B cell (primary cell): Measurements from ENCODE around the gene SEC24B. TPM values are rescaled to one million over a fixed set of nuclear protein-coding genes. Genes with fewer than 3 reads are reported as not detected.

Experiments used
- ATAC-seq: fragments of 200-7000 bp; cut with Tn5 transposase; one replicate; pipeline ENCODE4 v1.10.0; 2021; ENCODE audit warnings: low read depth, mild to moderate bottlenecking, moderate number of reproducible peaks, moderate library complexity
- CTCF ChIA-PET: fragments of 350-600 bp; sonication (Branson Sonifier 250); formaldehyde crosslinking; loops from one replicate; lab custom pipeline; 2021; ENCODE audit warnings: antibody characterized with exemption, inconsistent platforms; lab: Charles Lee
- POLR2A ChIA-PET: fragments of 350-600 bp; sonication (Branson Sonifier 250); formaldehyde crosslinking; loops from one replicate; lab custom pipeline; 2021; ENCODE audit warnings: antibody characterized with exemption; lab: Charles Lee
- DNase-seq: peaks from one replicate; pipeline ENCODE4 v3.0.0; 2013
- H2AFZ ChIP-seq: 2 replicates; pipeline ENCODE4 v1.6.1; 2012; ENCODE audit warnings: mild to moderate bottlenecking, low read depth, low read length; ENCODE audit not compliant: insufficient read depth, poor library complexity, severe bottlenecking
- H3K27ac ChIP-seq, 2 donors: 1 replicate in 1 of 2; 2 replicates in 1 of 2; pipeline ENCODE4 v1.5.1; 2012 to 2013; ENCODE audit warnings: low read length in 2 of 2, mild to moderate bottlenecking in 2 of 2, moderate library complexity in 1 of 2
- H3K27me3 ChIP-seq, 4 experiments: fragments of 200-600 bp in 1 of 4; sonication (generic) in 1 of 4; replicated peaks in 1 of 4; 1 replicate in 2 of 4; 2 replicates in 2 of 4; pipeline versions ENCODE4 v1.6.1 to v1.7.0; 2013 to 2016; ENCODE audit warnings: low read length in 3 of 4, mild to moderate bottlenecking in 2 of 4, mixed read lengths in 1 of 4, moderate library complexity in 1 of 4; ENCODE audit not compliant: insufficient read depth in 4 of 4, control insufficient read depth in 3 of 4; ENCODE audit errors: control extremely low read depth in 1 of 4
- H3K36me3 ChIP-seq, 2 experiments: replicated peaks in 1 of 2; 1 replicate in 1 of 2; 2 replicates in 1 of 2; pipeline versions ENCODE4 v1.6.1 to v1.7.1; 2013; ENCODE audit warnings: low read length in 1 of 2; ENCODE audit not compliant: insufficient read depth in 2 of 2, control insufficient read depth in 1 of 2; ENCODE audit errors: control extremely low read depth in 1 of 2, extremely low read depth in 1 of 2
- H3K4me1 ChIP-seq, 2 donors: fragments of 200-600 bp in 1 of 2; sonication (generic) in 1 of 2; 1 replicate in 1 of 2; 2 replicates in 1 of 2; pipeline versions ENCODE4 v1.5.1 to v1.6.1; 2013 to 2017; ENCODE audit warnings: low read length in 2 of 2; ENCODE audit not compliant: control insufficient read depth in 2 of 2, insufficient read depth in 2 of 2
- H3K4me2 ChIP-seq: replicated peaks from 2 replicates; pipeline ENCODE3; 2012; ENCODE audit warnings: mild to moderate bottlenecking, low read depth, low read length; ENCODE audit not compliant: poor library complexity, severe bottlenecking
- H3K4me3 ChIP-seq, 5 experiments: fragments of 200-600 bp in 1 of 5; sonication (generic) in 1 of 5; 1 replicate in 3 of 5; 2 replicates in 2 of 5; pipeline versions ENCODE4 v1.5.1 to v1.7.0; 2011 to 2016; ENCODE audit warnings: low read length in 4 of 5, mild to moderate bottlenecking in 4 of 5, low read depth in 2 of 5, control low read depth in 1 of 5, moderate library complexity in 1 of 5; ENCODE audit not compliant: insufficient read depth in 1 of 5; ENCODE audit errors: control extremely low read depth in 1 of 5, extremely low read depth in 1 of 5
- H3K79me2 ChIP-seq: fragments of 200-600 bp; sonication (generic); one replicate; pipeline ENCODE4 v1.6.0; 2016; ENCODE audit warnings: low read length; ENCODE audit not compliant: control insufficient read depth, insufficient read depth
- H3K9ac ChIP-seq: fragments of 200-600 bp; sonication (generic); 2 replicates; pipeline ENCODE4 v1.6.1; 2017; ENCODE audit warnings: mild to moderate bottlenecking, low read length, moderate library complexity
- H3K9me3 ChIP-seq, 3 donors: one replicate each; pipeline versions ENCODE4 v1.6.1 to v1.7.1; 2013; ENCODE audit warnings: low read length in 2 of 3; ENCODE audit not compliant: control insufficient read depth in 2 of 3, insufficient read depth in 1 of 3; ENCODE audit errors: control extremely low read depth in 1 of 3
- H4K20me1 ChIP-seq: 2 replicates; pipeline ENCODE4 v1.6.0; 2012; ENCODE audit warnings: mild to moderate bottlenecking, low read length; ENCODE audit not compliant: insufficient read depth, control insufficient read depth, poor library complexity, severe bottlenecking
- H3K27ac Mint-ChIP-seq: one replicate; pipeline ENCODE4 v1.8.0; 2021; ENCODE audit warnings: mixed read lengths
- H3K27me3 Mint-ChIP-seq: one replicate; pipeline ENCODE4 v1.8.0; 2021; ENCODE audit warnings: mixed read lengths
- H3K4me1 Mint-ChIP-seq: one replicate; pipeline ENCODE4 v1.8.0; 2021; ENCODE audit warnings: mixed read lengths
- H3K4me3 Mint-ChIP-seq: one replicate; pipeline ENCODE4 v1.8.0; 2021; ENCODE audit warnings: mixed read lengths
- H3K9me3 Mint-ChIP-seq: one replicate; pipeline ENCODE4 v1.8.0; 2022; ENCODE audit warnings: mixed read lengths; ENCODE audit not compliant: insufficient read depth
- CTCF ChIP-seq: fragments of 200-600 bp; IDR thresholded peaks from one replicate; pipeline ENCODE4 v1.8.0; 2022; ENCODE audit warnings: antibody characterized with exemption, mild to moderate bottlenecking
- EZH2 ChIP-seq: IDR thresholded peaks from 2 replicates; pipeline ENCODE4 v1.6.1; 2012; ENCODE audit warnings: borderline replicate concordance, low read depth, mild to moderate bottlenecking, moderate library complexity, low read length; ENCODE audit not compliant: insufficient read depth, poor library complexity, severe bottlenecking
- WGBS: methylation state at CpG from one replicate; pipeline ENCODE4 v1.1.5; 2013; ENCODE audit warnings: missing lambda C conversion rate; ENCODE audit not compliant: insufficient coverage; 5-methylcytosine and 5-hydroxymethylcytosine counted together
- intact Hi-C: fragments of 100-400 bp; cut with micrococcal nuclease; formaldehyde crosslinking; loops from one replicate; pipeline ENCODE4 v1.10.0; 2022
- polyA plus RNA-seq: library from polyadenylated mRNA; depleted of rRNA; stranded (reverse); fragments of >200 nt; gene quantifications from 2 replicates; pipeline ENCODE4 v1.2.3, GENCODE V29; 2012
- total RNA-seq, 2 donors: library from RNA; stranded (reverse); fragments of 120-200 nt in 1 of 2; gene quantifications; 1 replicate in 1 of 2; 2 replicates in 1 of 2; pipeline versions ENCODE4 v1.2.3 to v1.2.4, GENCODE V29; 2013 to 2022

SEC24B gene
- total and polyA plus RNA-seq, 2 donors (not counting 1 experiment from before 2014, with no cell fraction given): 22.6 to 46.4 TPM

- CTCF ChIA-PET: no interaction called here
- no peak for DNase-seq
- Mint-ChIP-seq H3K27ac (no peak overlapping the region), H3K4me3 (no peak overlapping the region), H3K4me1 (no peaks in the 10 kb centered on the region), H3K27me3 (no peaks in the 10 kb centered on the region), H3K9me3 (no peaks in the 10 kb centered on the region)
- Histone ChIP-seq H3K27me3 (no peaks in the 10 kb centered on the region), H3K4me3 (no peak overlapping the region), H4K20me1 (no peaks in the 10 kb centered on the region), H3K9ac (no peak overlapping the region), H3K36me3 (peaks cover 13 to 60% of the 10 kb centered on the region in 2 experiments), H3K27ac (no peak overlapping the region), H2AFZ (no peak overlapping the region), H3K79me2 (peaks cover 7% of the 10 kb centered on the region), H3K4me1 (no peaks in the 10 kb centered on the region), H3K4me2 (no peak overlapping the region), H3K9me3 (no peaks in the 10 kb centered on the region)
- ATAC-seq: no peak
- TF ChIP-seq CTCF: no peak
- TF ChIP-seq EZH2: no peak
- intact Hi-C loops: no loop called here
- POLR2A ChIA-PET: no interaction called here
Measured at GRCh38 chr4:109497511-109497910, 63.9 kb downstream of the SEC24B start.

DNA sequence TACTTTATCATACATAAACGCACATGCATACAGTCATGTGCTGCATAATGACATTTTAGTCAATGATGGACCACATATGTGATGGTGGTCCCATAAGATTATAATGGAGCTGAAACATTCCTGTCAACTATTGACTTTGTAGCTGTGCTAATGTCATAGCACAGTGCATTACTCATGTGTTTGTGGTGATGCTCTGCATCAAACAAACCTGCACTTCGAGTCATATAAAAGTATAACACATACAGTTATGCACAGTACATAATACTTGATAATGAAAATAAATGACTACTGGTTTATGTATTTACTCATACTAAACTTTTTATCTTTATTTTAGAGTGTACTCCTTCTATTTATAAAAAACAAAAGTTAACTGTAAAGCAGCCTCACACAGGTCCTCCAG, 65.9 kb downstream of the SEC24B start:
- ATAC-seq: no peak
- Mint-ChIP-seq H3K4me3 (no peak overlapping the region), H3K27me3 (no peaks in the 10 kb centered on the region), H3K4me1 (no peaks in the 10 kb centered on the region), H3K27ac (no peak overlapping the region), H3K9me3 (no peaks in the 10 kb centered on the region)
- Histone ChIP-seq H3K79me2 (peaks cover 1% of the 10 kb centered on the region), H3K27me3 (no peaks in the 10 kb centered on the region), H3K4me2 (no peak overlapping the region), H2AFZ (no peak overlapping the region), H3K27ac (no peak overlapping the region), H3K9ac (no peak overlapping the region), H3K9me3 (no peaks in the 10 kb centered on the region), H3K4me1 (no peaks in the 10 kb centered on the region), H4K20me1 (no peaks in the 10 kb centered on the region), H3K4me3 (no peak overlapping the region), H3K36me3 (peaks cover 13 to 64% of the 10 kb centered on the region in 2 experiments)
- ChIA-PET POLR2A (no interaction called here), CTCF (no interaction called here)
- no peak for TF ChIP-seq CTCF
- TF ChIP-seq EZH2: no peak
- intact Hi-C loops: no loop called here
- DNase-seq: no peak
- no CpG with 5 or more reads among the region's 2 CpGs for WGBS
